Suprapubic skin (tissue), 4 donors: ENCODE data around the gene ALCAM. TPM values are rescaled to one million over a fixed set of nuclear protein-coding genes. Genes with fewer than 3 reads are reported as not detected.

ENCODE experiments used
- DNase-seq, 2 donors: peaks; one replicate each; pipeline ENCODE4 v3.0.0-alpha.2; 2019; ENCODE audit warnings: low spot score in 2 of 2
- H3K27ac ChIP-seq: fragments of 200-600 bp; sonication (generic); one replicate; pipeline ENCODE4 v1.5.1; 2019
- H3K27me3 ChIP-seq: fragments of 200-600 bp; sonication (generic); one replicate; pipeline ENCODE4 v1.5.1; 2019
- H3K36me3 ChIP-seq: fragments of 200-600 bp; sonication (generic); one replicate; pipeline ENCODE4 v1.5.1; 2019
- H3K4me1 ChIP-seq: fragments of 200-600 bp; sonication (generic); one replicate; pipeline ENCODE4 v1.5.1; 2019
- H3K4me3 ChIP-seq: fragments of 200-600 bp; sonication (generic); one replicate; pipeline ENCODE4 v1.5.1; 2019; ENCODE audit warnings: mild to moderate bottlenecking
- H3K9me3 ChIP-seq: fragments of 200-600 bp; sonication (generic); one replicate; pipeline ENCODE4 v1.5.1; 2019
- EP300 ChIP-seq: sonication (generic); formaldehyde crosslinking; IDR thresholded peaks from one replicate; pipeline ENCODE4 v1.6.1; 2017; ENCODE audit warnings: antibody characterized with exemption
- POLR2A ChIP-seq, 2 donors: fragments of 450-650 bp; IDR thresholded peaks; one replicate each; pipeline ENCODE4 v1.6.1; 2017; ENCODE audit warnings: antibody characterized with exemption in 2 of 2, mild to moderate bottlenecking in 2 of 2, moderate library complexity in 2 of 2
- POLR2AphosphoS5 ChIP-seq, 3 donors: sonication (generic); formaldehyde crosslinking; IDR thresholded peaks; one replicate each; pipeline ENCODE4 v1.6.1; 2017; ENCODE audit warnings: antibody characterized with exemption in 3 of 3
- WGBS: methylation state at CpG from one replicate; pipeline ENCODE4 v1.1.5; 2018; 5-methylcytosine and 5-hydroxymethylcytosine counted together
- total RNA-seq, 4 donors: library from RNA; depleted of rRNA; stranded (reverse); fragments of >200 nt; gene quantifications; one replicate each; pipeline ENCODE4 v1.1.0, GENCODE V29; 2016
- TF ChIP-seq, protein P1 (sequence below), 2 donors: fragments of 200-600 bp in 1 of 2; fragments of 450-650 bp in 1 of 2; sonication (generic) in 1 of 2; IDR thresholded peaks; one replicate each; pipeline ENCODE4 v1.5.1; 2016 to 2019; ENCODE audit warnings: antibody characterized with exemption in 2 of 2, mild to moderate bottlenecking in 1 of 2, moderate library complexity in 1 of 2

ALCAM gene
- total RNA-seq, 4 donors from 2014 or later, result 27.6 to 65.5 (median 42.1) TPM

DNA sequence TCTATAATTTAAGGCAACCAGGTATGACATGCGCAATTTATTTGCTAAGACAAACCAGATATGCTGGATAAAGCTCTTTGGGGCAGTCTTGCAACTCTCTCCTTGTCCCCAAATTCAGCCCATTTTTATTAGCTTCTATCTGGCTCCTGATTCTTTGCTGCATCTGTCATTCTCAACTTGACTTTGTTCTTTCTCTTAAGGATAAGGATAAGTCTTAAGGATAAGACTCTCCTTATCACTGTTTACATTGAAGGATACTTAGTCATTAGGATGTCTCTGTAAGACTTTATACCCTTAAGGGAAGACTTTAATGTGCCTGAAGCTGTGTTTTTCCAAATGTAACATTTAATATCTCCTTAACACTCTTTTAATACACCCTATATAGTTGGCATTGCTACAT lies 49.2 kb downstream of the ALCAM start:
- H3K9me3 ChIP-seq, result no peaks in the 10 kb centered on the region
- 96% methylated on average over 1 of the region's 1 CpG for WGBS

DNA sequence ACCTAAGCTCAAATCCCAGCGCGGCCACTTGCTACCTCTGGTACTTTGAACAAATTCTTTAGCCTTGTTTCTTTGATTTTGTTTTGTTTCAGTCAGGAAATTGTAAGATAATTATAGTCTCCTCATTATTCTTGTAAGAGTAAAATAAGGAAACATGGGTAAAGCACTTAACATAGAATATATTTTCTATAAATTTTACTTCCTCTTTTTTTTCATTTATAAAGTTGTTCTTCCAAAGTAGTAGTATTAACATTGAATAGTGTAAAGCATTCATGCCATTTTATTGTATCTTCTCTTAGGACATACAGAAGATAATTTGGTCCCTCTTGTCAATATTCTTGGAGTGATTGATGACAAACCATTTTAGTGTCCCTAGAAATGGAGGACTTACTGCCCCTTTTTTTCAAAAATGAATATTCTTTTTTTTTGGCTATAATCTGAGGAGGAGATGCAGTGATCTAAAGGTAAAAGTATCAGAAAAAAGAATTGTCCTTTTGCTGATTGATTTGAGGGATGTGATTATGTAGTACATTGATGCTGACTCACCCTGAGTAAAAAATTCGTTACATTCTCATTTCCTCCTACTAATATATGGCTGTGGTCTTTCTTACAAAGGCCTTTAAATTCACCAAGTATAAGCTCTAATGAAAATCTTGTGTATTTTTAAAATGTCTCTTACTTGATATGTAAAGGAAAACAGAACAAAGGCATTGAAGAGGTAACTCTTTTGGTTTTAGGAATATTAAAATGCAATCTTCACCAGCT lies 51.0 kb downstream of the ALCAM start:
- WGBS, result 78% methylated on average over 3 of the region's 3 CpGs
- H3K27ac ChIP-seq, result no peak overlapping the region

More for the DNA sequence above, 49.2 kb downstream of the ALCAM start:
- Histone ChIP-seq H3K27me3 (no peaks in the 10 kb centered on the region), H3K36me3 (no peaks in the 10 kb centered on the region), H3K4me3 (no peak overlapping the region), H3K27ac (no peak overlapping the region), H3K4me1 (no peaks in the 10 kb centered on the region)
- TF ChIP-seq EP300, result no peak
- no peak for TF ChIP-seq POLR2A (IDR thresholded peaks at IDR 0.05)
- TF ChIP-seq POLR2AphosphoS5 (IDR thresholded peaks at IDR 0.05), result no peak
- TF ChIP-seq, protein P1, sequence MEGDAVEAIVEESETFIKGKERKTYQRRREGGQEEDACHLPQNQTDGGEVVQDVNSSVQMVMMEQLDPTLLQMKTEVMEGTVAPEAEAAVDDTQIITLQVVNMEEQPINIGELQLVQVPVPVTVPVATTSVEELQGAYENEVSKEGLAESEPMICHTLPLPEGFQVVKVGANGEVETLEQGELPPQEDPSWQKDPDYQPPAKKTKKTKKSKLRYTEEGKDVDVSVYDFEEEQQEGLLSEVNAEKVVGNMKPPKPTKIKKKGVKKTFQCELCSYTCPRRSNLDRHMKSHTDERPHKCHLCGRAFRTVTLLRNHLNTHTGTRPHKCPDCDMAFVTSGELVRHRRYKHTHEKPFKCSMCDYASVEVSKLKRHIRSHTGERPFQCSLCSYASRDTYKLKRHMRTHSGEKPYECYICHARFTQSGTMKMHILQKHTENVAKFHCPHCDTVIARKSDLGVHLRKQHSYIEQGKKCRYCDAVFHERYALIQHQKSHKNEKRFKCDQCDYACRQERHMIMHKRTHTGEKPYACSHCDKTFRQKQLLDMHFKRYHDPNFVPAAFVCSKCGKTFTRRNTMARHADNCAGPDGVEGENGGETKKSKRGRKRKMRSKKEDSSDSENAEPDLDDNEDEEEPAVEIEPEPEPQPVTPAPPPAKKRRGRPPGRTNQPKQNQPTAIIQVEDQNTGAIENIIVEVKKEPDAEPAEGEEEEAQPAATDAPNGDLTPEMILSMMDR (IDR thresholded peaks at IDR 0.05), result no peak
- no peak for DNase-seq

DNA sequence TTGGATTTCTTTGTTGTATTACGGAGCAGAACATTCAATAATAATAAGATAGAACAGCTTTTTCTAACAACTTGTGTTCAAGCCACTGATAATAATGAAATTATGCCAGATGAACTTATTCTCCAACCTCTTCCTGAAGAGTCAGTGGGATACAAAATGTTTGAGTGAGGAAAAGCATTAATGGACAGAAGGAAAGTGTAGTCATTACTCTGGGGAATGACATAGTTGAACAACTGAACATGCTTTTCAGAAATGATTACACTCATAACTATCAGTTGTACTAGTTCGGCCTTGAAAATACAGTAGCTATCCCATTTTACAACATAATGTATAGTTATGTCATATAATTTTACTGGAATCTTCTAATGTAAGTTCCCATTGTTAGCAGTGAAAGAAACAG lies 55.9 kb downstream of the ALCAM start:
- WGBS, result 87% methylated on average over 2 of the region's 2 CpGs
- Histone ChIP-seq H3K4me3 (no peak overlapping the region), H3K27ac (no peak overlapping the region), H3K36me3 (no peaks in the 10 kb centered on the region), H3K9me3 (no peaks in the 10 kb centered on the region), H3K27me3 (no peaks in the 10 kb centered on the region), H3K4me1 (no peaks in the 10 kb centered on the region)
- no peak for DNase-seq
- no peak for TF ChIP-seq POLR2A (IDR thresholded peaks at IDR 0.05)
- no peak for TF ChIP-seq EP300

More for the DNA sequence above, 51.0 kb downstream of the ALCAM start:
- Histone ChIP-seq H3K27me3 (no peaks in the 10 kb centered on the region), H3K36me3 (no peaks in the 10 kb centered on the region), H3K4me1 (no peaks in the 10 kb centered on the region), H3K9me3 (no peaks in the 10 kb centered on the region), H3K4me3 (no peak overlapping the region)
- TF ChIP-seq POLR2A (IDR thresholded peaks at IDR 0.05) (no peak), EP300 (no peak), POLR2AphosphoS5 (IDR thresholded peaks at IDR 0.05) (no peak)
- TF ChIP-seq, protein P1 (IDR thresholded peaks at IDR 0.05), result no peak
- no peak for DNase-seq

DNA sequence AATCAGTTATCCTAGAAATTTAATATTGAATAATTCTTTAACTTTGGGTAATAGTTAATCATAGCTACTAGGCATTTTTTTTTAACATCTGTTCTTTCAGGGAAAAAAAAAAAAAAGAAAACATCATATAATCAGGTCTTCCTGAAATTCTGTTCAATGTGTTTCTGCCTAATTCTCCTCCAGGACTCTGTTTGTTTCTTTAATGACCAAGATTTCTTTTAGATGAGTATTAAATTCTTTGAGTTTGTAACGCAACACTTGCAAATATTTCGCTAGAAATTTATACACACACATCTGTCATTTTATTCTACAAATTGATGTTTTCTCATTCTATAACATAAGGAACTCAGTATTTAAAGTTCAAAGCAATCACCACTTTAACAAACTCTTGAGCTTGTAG lies 56.7 kb downstream of the ALCAM start:
- DNase-seq, result no peak
- Histone ChIP-seq H3K4me1 (no peaks in the 10 kb centered on the region), H3K4me3 (no peak overlapping the region), H3K9me3 (no peaks in the 10 kb centered on the region), H3K27ac (no peak overlapping the region), H3K36me3 (no peaks in the 10 kb centered on the region), H3K27me3 (no peaks in the 10 kb centered on the region)
- TF ChIP-seq POLR2AphosphoS5 (IDR thresholded peaks at IDR 0.05), result no peak
- TF ChIP-seq, protein P1 (IDR thresholded peaks at IDR 0.05), result no peak
- 90% methylated on average over 2 of the region's 2 CpGs for WGBS

DNA sequence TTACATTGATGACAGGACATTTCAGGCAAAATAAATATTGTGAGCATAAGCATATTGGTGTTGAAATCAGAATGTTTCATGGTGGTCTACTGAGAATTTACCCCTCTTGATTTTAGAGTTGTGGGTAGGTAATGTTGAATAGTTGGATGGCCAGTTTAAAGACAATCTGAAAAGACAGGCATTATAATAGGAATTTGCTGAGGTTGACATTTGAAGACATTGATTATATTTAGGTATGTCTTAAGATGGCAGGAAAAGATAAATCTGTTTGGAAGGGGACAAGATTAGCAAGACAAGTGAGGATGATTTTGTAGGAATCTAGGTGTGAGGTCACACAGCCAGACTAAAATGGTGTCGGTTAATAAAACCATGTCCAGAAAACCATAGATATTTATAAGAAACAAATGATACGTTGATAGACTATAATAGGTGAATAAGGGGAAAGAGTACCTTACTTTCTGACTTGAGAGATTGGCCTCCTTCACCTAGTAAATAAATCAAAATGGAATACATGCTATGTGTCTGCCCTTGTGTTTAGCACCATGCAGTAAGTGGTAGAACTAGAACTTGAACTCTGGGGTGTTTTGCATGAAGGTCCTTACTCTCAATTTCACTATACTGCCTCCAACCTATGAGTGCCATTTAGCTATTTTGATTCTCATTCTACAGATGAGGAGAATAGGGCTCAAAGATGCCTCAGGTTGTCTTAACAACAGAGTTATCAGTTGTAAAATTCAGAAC lies 57.9 kb downstream of the ALCAM start:
- Histone ChIP-seq H3K27ac (no peak overlapping the region), H3K27me3 (no peaks in the 10 kb centered on the region), H3K4me1 (no peaks in the 10 kb centered on the region), H3K36me3 (no peaks in the 10 kb centered on the region), H3K9me3 (no peaks in the 10 kb centered on the region), H3K4me3 (no peak overlapping the region)
- WGBS, result 47% methylated on average over 2 of the region's 2 CpGs
- no peak for DNase-seq
- TF ChIP-seq EP300 (no peak), POLR2A (IDR thresholded peaks at IDR 0.05) (no peak), POLR2AphosphoS5 (IDR thresholded peaks at IDR 0.05) (no peak)
- TF ChIP-seq, protein P1 (IDR thresholded peaks at IDR 0.05), result no peak
